Chondrocyte (in vitro differentiated cells): ENCODE measurements around the gene VPS13D. TPM values are rescaled to one million over a fixed set of nuclear protein-coding genes. Genes with fewer than 3 reads are reported as not detected.
A peak's percentile ranks its signal among the peaks of the same experiment; 100 is the strongest.

Experiments used
- DNase-seq: peaks from one replicate; pipeline ENCODE4 v3.0.0; 2021; ENCODE audit warnings: mixed read lengths, low spot score
- H3K27ac Mint-ChIP-seq: one replicate; pipeline ENCODE4 v1.8.0; 2021; ENCODE audit warnings: mild to moderate bottlenecking, moderate library complexity, mixed read lengths; ENCODE audit not compliant: unreplicated experiment
- H3K27me3 Mint-ChIP-seq: 2 replicates; pipeline ENCODE4 v1.8.0; 2021; ENCODE audit warnings: low read depth, mixed read lengths
- H3K36me3 Mint-ChIP-seq: 2 replicates; pipeline ENCODE4 v1.8.0; 2021; ENCODE audit warnings: low read depth, mixed read lengths
- H3K4me1 Mint-ChIP-seq: 2 replicates; pipeline ENCODE4 v1.8.0; 2021; ENCODE audit warnings: low read depth, mild to moderate bottlenecking, mixed read lengths
- H3K4me3 Mint-ChIP-seq: one replicate; pipeline ENCODE4 v1.8.0; 2021; ENCODE audit warnings: mild to moderate bottlenecking, moderate library complexity, mixed read lengths; ENCODE audit not compliant: unreplicated experiment
- H3K9me3 Mint-ChIP-seq: 2 replicates; pipeline ENCODE4 v1.8.0; 2021; ENCODE audit warnings: low read depth, mixed read lengths
- total RNA-seq: library from RNA; stranded (reverse); gene quantifications from 3 replicates; pipeline ENCODE4 v1.2.1, GENCODE V29; 2021
- TF ChIP-seq, protein P1 (sequence below): fragments of 200-600 bp; sonication (generic); IDR thresholded peaks from 2 replicates; pipeline ENCODE4 v1.5.0; 2021; ENCODE audit warnings: antibody characterized with exemption, mild to moderate bottlenecking, moderate library complexity

VPS13D gene
- total RNA-seq, 1 donor from 2014 or later = 40.0 TPM

DNA sequence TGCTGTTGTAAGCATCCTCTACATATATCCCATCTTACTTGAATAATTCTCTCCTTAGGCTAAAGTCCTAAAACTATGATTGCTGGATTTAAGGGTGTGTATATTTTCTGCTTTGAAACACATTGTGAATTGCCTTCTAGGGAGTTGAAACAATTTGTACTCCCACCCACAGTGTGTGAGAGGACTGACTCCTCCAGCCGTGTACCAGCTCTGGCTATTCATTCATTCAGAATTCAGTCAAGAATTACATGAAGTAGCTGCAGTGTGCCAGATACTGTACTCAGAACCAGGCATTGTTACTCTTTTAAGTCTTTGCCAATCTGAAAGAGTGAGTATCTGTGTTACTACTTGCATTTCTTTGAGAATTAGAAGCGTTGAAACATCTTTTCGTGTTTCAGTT, 253.2 kb downstream of the VPS13D start:
- no peaks in the 10 kb centered on the region for H3K27me3 Mint-ChIP-seq
- no peak overlapping the region for H3K4me3 Mint-ChIP-seq
- H3K9me3 Mint-ChIP-seq = no peaks in the 10 kb centered on the region
- H3K27ac Mint-ChIP-seq = no peak overlapping the region
- H3K36me3 Mint-ChIP-seq = peaks cover 10% of the 10 kb centered on the region
- no peak for DNase-seq
- TF ChIP-seq, protein P1, sequence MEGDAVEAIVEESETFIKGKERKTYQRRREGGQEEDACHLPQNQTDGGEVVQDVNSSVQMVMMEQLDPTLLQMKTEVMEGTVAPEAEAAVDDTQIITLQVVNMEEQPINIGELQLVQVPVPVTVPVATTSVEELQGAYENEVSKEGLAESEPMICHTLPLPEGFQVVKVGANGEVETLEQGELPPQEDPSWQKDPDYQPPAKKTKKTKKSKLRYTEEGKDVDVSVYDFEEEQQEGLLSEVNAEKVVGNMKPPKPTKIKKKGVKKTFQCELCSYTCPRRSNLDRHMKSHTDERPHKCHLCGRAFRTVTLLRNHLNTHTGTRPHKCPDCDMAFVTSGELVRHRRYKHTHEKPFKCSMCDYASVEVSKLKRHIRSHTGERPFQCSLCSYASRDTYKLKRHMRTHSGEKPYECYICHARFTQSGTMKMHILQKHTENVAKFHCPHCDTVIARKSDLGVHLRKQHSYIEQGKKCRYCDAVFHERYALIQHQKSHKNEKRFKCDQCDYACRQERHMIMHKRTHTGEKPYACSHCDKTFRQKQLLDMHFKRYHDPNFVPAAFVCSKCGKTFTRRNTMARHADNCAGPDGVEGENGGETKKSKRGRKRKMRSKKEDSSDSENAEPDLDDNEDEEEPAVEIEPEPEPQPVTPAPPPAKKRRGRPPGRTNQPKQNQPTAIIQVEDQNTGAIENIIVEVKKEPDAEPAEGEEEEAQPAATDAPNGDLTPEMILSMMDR = no peak
- peaks cover 57% of the 10 kb centered on the region for H3K4me1 Mint-ChIP-seq

DNA sequence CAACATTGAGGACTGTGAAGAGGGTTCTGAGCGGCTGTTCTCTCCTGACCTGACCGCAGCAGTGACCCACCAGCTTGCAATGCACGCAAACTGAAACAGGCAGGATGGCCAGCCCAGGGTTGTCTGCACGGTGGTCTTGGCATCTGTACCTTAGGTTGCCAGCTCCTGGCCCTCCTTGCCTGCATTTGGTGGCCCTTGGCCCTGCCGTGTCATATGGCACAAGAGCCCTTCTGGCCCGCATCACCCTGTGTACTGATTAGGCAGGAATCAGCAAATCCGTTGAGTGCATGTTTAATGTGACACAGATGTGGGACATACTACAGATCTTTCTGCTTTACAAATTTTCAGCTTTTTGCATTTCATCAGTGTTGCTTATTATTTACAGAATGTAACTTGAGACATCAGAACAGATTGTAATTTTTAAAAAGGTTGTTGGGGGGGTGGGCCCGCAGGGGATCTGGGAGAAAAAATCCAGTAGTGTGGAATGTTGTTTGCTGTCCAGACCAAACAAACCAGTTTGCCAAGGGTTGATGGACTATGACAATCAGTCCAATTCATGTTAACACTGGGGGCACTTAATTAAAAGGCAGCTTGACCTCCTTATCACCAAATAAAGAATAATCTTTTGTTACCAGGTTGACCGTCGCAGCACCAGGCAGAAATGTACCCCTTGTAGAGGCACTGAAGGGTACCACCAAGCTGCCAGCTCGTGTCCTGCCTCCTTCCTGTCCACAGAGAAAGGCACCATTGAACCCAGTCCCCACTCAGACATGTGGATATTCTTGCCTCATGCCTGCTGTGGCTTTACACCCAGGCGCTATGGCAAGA, 255.6 kb downstream of the VPS13D start:
- H3K9me3 Mint-ChIP-seq = no peaks in the 10 kb centered on the region
- DNase-seq = no peak
- H3K27me3 Mint-ChIP-seq = no peaks in the 10 kb centered on the region
- TF ChIP-seq, protein P1 = no peak
- peak overlapping the region; percentile 0 for H3K27ac Mint-ChIP-seq
- H3K4me1 Mint-ChIP-seq = peaks cover 42% of the 10 kb centered on the region
- H3K36me3 Mint-ChIP-seq = peaks cover 13% of the 10 kb centered on the region
- no peak overlapping the region for H3K4me3 Mint-ChIP-seq

DNA sequence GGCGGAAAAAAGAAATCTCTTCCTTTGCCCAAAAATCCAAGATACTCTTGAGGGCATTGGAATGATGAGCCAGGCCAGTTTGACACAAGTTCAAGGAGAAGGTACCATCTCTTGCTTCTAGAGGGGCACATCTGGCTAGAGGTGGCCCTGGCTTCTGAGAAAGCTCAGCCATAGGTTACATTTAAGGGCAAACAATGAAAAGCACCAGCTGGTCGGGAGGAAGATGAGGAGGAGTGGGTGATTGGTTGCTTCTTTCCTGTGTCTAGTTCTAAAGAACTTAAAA, 256.2 kb downstream of the VPS13D start:
- Mint-ChIP-seq H3K9me3 (no peaks in the 10 kb centered on the region), H3K4me3 (no peak overlapping the region), H3K27ac (no peak overlapping the region), H3K4me1 (peaks cover 37% of the 10 kb centered on the region), H3K27me3 (no peaks in the 10 kb centered on the region), H3K36me3 (peaks cover 15% of the 10 kb centered on the region)
- no peak for DNase-seq
- TF ChIP-seq, protein P1 = no peak

DNA sequence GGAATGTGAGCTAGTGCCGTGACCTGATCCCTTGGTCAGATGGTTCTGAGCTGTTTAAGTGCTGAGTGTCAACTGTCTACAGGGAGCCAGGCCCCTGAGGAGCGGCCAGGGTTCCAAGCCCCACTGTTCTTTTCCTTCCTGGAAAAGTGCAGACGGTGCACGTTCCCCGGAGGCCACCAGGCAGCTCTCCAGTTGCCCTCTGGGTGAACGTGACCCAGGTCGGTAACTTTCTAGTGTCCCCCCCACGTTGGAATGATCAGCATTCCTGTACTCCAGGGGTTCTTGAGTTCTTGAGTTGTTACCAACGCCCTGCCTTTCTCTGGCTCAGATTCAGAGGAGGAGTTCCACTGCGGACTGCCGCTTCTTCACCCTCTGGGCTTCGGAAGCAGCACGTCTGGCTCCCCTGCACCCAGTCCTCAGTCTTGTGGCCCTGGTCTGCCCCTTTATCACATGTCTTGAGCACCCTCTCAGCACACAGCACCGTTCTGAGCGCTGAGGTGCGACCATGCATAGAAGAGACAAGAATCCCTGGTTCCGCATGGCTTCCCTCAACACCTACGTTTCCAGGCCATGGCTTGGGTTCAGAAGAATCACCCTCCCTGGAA, 256.7 kb downstream of the VPS13D start:
- peaks cover 32% of the 10 kb centered on the region for H3K4me1 Mint-ChIP-seq
- H3K4me3 Mint-ChIP-seq = no peak overlapping the region
- H3K9me3 Mint-ChIP-seq = no peaks in the 10 kb centered on the region
- TF ChIP-seq, protein P1 = no peak
- no peak for DNase-seq
- peaks cover 15% of the 10 kb centered on the region for H3K36me3 Mint-ChIP-seq
- H3K27ac Mint-ChIP-seq = peak overlapping the region; percentile 39
- H3K27me3 Mint-ChIP-seq = no peaks in the 10 kb centered on the region

DNA sequence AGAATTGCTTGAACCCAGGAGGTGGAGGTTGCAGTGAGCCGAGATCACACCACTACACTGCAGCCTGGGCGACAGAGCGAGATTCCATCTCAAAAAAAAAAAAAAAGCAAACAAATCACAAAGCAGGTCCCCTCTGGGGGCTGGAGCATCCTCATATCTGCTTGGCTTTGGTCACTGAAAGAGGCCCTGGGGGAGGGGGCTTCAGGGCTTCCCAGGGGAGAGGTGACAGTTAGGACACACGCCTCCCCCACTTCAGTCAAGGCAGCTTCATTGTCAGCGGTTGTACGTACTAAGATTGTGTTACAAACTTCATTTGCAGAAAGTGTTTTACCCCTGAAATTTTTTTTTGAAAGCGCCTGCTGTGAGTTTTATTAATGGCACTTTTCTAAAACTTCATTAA, 257.7 kb downstream of the VPS13D start:
- Mint-ChIP-seq H3K9me3 (no peaks in the 10 kb centered on the region), H3K27me3 (no peaks in the 10 kb centered on the region), H3K36me3 (peaks cover 15% of the 10 kb centered on the region), H3K27ac (no peak overlapping the region), H3K4me1 (peaks cover 29% of the 10 kb centered on the region), H3K4me3 (no peak overlapping the region)
- TF ChIP-seq, protein P1 = no peak
- DNase-seq = no peak
